ENCODE results near the gene HSF2BP.
"Not testable (repeated sequence)": the region's sequence is repeated elsewhere in the genome, so short reads cannot be mapped to it uniquely, and the experiment has no call there.

The HSF2BP gene

DNA sequence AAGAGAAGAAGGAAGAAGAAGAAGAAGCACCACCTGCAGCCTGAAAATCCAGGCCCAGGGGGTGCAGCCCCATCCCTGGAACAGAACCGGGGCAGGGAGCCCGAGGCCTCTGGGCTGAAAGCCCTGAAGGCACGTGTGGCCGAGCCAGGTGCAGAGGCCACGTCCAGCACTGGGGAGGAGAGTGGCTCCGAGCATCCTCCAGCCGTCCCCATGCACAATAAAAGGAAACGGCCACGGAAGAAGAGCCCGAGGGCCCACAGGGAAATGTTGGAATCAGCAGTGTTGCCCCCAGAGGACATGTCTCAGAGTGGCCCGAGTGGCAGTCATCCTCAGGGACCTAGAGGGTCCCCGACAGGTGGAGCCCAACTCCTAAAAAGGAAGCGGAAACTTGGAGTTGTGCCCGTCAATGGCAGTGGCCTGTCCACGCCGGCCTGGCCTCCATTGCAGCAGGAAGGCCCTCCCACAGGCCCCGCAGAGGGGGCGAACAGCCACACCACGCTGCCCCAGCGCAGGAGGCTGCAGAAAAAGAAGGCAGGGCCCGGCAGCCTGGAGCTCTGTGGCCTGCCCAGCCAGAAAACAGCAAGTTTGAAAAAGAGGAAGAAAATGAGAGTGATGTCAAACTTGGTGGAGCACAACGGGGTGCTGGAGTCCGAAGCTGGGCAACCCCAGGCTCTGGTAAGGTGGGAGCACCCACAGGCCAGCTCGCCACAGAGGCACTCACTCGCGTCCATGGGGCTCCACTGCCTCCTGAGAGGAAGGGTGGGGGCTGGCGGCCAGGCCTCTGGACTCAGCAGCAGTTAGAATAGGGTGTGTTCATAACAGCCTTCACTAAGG, 28.5 kb upstream of the HSF2BP start:
- no peak for DNase-seq

DNA sequence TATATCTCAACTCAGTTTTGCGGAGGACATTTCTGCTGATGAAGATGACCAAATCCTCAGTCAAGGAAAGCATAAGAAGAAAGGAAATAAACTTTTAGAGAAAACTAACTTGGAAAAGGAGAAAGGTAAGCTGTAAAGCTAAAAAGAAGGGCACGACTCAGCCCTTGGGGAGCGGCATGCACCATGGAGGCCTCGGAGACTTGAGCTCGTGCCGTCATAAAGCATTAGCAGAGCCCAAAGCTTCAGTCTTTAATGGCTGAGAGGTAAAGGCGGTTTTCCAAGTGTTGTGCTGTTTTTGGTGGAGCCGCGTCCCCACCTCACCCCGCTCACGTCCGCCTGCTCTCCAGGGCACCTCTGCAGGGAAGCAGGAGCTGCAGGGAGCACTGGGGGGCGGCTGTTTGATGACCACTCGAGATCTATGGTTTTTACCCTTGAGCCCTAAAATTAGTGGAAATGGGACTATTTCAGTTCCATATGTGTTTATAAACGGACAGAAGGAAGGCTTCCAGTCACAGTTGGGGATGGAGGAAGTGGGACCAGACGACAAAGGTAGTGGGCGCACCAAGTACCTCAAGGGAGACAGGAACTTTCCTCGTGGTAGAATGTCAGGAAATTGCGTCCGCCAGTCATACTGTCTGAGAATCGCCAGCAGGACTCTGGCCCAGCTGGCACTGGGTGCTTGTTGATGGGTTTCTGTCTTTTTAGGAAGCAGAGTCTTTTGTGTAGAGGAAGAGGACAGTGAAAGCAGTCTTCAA, 27.7 kb upstream of the HSF2BP start:
- DNase-seq, result no peak

DNA sequence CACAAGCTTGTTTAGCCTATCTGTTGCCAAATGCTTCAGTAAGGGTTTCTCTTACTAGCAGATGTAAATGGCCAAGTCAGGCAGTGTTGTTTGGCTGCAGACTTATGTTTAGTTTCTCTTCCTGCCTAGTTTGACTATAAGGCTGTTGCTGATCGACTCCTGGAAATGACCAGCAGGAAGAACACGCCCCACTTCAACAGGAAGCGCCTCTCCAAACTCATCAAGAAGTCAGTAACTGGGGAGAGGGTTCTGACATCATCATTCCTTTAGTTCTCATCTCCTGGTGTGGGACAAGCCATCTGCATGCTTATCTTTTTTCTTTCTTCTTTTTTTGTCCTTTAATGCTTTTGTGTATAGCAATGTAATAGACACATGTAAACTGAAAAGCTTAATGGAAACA, 25.1 kb upstream of the HSF2BP start:
- no peak for DNase-seq

DNA sequence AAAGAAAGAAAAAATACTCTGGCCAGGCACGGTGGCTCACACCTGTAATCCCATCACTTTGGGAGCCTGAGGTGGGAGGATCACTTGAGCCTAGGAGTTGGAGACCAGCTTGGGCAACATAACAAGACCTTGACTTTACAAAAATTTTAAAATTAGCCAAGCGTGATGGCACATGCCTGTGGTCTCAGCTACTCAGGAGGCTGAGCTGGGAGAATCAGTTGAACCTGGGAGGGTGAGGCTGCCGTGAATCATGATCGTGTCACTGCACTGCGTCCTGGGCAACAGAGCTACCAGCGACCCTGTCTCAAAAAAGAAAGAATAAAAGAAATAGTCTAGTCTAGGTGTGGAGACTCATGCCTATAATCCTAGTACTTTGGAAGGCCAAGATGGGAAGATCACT, 22.4 kb upstream of the HSF2BP start:
- DNase-seq, result no peak

DNA sequence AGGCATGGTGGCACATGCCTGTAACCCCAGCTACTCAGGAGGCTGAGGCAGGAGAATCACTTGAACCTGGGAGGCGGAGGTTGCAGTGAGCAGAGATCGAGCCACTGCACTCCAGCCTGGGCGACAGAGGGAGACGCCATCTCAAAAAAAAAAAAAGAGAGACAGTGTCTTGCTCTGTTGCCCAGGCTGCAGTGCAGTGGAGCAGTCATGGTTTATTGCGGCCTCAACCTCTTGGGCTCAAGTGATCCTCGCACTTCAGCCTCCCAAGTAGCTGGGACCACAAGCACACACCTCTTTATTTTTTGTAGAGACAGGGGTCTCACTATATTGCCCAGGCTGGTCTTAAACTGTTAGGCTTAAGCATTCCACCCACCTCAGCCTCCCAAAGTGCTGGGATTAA, 21.1 kb upstream of the HSF2BP start:
- not testable (repeated sequence) for DNase-seq

DNA sequence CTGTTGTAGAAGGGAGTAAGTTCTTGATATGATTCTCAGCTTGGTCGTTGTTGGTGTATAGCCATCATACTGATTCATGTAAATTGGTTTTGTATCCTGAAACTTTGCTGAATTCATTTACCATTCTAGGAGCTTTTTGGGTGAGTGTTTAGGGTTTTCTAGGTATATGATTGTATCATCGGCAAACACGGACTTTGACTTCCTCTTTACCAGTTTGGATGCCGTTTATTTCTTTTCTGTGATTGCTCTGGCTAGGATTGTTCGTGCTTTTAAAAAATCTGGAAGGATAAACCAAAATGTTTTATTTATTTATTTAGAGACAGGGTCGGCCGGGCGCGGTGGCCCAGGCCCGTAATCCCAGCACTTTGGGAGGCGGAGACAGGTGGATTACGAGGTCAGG, 20.7 kb upstream of the HSF2BP start:
- no peak for DNase-seq

DNA sequence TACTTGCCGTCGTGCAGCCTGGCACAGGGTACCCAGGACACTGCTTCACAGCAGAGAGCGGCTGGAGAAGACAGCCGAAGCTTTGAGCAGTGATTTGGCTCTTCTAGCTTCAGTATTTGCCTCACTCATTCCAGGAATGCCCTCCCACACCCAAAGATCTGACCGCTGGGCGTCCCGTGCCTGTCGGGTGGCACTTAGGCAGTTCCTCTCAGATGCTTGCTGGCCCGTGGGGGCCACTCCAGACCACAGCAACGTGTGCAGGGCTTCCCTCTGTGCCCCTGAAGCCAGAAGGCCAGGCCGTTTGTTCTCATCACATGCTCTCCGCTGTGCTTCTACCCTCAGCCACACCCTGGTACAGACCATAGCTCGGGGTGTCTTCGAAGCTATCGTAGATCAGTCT, 17.1 kb upstream of the HSF2BP start:
- DNase-seq, result no peak

DNA sequence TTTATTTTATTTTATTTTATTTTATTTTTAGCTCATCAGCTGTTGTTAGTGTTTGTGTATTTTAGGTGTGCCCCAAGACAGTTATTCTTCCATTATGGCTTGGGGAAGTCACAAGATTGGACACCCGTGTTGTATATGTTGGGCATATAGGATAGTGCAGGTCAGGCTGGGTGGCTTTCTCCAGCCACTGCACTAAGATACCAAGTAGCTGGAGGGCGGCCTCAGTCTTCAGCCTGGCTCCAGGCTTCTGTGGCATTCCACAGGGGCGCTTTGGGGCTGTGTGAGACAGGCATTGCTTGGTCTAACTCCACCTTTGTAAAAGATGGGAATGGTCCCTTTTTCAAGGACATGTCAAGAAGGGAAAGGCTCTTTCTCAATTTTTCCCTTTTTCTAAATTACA, 16.6 kb upstream of the HSF2BP start:
- no peak for DNase-seq

DNA sequence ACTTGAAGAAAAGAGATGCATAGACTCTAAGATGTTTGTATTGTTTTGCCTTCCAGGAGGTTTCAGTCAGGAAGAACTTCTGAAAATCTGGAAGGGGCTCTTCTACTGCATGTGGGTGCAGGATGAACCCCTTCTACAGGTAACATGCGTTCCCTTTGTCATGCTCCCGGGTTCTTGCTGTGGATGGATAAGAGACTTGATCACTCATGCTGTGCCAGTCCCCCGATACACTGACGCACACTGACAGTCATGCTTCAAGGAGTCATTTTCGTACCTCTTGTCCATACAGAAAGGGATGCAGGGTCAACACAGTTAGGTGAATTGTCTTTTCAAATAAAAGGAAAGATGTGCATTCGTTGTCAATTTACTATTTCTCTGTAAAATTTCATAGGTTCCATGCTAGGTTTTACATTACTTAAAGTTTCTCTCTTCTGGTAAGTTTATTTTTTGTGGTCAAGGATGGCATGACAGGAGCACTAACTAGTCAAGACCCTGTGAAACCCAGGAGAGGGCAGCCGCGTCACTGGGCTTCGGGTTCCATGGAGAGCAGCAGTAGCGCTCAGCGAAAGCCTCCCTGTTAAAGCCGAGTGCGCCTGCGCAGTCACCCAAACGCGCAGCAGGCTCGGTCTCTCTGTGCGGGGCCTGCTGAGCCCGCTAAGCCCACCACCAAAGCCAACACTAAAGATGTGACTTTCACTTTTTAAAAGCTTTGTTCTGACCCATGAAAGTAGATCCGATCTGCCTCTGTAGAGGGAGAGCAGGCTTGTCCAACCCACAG, 10.7 kb upstream of the HSF2BP start:
- no peak for DNase-seq

DNA sequence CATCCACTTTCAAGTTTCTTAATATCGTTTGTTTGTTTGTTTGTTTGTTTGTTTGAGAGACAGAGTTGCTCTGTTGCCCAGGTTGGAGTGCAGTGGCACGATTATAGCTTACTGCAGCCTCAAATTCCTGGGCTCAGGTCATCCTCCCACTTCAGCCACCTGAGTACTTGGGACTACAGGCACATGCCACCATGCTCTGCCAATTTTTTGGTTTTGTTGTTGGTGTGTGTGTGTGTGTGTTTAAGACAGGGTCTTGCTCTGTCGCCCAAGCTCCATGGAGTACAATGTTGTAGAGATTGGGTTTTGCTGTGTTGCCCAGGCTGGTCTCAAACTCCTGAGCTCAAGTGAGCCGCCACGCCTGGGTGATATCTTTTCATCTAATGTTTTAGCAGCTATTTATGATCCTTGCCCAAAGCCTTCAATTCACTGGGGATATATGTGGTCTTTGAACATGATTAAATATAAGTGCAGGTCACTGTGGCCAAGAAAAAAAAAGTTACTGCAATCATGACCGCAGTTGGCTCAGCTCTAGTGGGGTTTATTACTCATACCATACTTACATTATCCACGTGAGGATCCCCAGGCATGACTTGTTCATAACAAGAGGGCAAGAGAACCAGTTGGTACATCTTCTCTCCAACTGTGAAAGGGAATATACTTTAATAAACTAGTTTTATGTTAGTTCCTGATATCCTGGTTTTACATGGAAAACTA, 8.1 kb upstream of the HSF2BP start:
- no peak for DNase-seq

DNA sequence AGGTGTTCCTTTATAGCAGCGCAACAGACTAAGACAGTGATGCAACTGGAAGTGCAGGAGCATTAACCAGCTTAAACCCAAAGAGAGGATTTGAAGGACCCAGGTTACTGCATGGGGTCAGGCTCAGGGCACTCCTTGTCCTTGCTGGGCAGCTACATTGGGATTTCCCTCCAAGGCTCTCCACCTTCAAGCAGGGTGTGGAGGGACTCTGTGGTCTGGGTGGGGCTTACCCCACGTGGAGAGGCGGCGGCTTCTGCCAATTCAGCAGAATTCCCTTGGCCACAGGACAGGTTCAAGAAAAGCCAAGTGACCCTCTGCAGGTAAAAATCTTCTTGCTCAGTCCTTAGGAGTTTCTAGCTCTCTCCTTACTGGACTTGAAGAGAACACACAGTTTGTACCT, 6.6 kb upstream of the HSF2BP start:
- DNase-seq, result no peak

DNA sequence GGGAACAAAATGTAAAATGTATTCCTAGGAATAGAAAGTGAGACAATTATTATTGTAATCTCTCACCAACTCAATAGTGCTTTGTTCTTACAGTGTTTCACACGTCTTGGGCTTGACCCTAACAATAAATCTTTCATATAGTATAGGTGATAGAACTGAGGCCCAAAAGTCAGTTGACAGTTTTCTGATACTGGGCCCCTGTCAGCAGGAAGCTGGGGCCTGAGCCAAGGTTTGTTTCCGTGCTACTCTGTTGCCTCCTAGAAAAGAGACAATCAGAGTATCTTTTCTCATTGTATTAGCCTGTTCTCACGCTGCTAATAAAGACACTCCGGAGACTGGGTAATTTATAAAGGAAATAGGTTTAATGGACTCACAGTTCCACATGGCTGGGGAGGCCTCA, 5.1 kb upstream of the HSF2BP start:
- no peak for DNase-seq

DNA sequence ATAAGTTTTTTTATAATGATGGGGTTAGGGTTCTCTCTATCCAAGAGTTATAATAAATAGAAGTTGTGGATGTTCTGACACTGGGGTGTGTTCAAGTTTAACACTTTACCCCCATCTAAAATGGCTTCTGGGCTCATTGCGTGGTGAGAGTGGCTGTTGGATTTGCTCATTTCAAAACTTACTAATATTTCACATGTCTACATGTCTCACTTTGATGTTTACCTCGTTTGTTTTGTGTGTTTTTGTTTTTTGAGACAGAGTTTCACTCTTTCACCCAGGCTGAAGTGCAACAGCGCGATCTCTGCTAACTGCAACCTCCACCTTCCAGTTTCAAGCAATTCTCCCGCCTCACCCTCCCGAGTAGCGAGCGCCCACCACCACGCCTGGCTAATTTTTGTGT, 3.7 kb upstream of the HSF2BP start:
- DNase-seq, result no peak

DNA sequence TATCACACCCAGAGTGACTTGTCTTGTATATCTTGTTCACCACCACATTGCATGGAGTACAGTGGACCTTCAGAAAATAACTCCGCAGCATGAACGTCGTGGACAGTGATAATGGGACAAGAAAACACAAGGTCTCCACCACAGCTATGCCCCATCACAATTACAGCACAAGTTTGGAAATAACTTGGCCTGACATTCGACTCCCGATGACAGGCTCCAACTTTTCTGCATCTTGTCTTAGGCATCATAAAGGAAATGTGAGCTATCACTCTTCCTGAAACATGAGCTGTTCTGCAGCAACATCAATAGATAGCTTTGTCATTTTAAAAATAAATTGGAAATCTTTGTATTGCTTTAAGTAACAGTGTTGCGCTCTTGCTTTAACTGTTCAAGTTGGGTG, 3.0 kb upstream of the HSF2BP start:
- DNase-seq, result no peak

DNA sequence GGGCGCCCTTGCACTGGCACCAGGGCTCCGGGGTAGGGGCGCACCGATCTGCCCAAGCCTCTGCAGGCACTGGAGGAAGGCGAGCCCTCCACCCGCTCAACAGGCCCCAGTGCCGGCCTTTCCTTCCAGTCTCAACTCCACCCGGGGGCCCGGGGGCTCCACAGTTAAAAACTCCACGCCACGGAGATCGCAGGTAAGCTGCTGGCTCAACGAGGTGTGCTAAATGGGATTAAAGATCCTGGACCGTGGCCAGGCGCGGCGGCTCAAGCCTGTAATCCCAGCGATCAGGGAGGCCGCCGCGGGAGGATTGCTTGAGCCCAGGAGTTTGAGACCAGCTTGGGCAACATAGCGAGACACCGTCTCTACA, 536 bp downstream of the HSF2BP start:
- no peak for DNase-seq

DNA sequence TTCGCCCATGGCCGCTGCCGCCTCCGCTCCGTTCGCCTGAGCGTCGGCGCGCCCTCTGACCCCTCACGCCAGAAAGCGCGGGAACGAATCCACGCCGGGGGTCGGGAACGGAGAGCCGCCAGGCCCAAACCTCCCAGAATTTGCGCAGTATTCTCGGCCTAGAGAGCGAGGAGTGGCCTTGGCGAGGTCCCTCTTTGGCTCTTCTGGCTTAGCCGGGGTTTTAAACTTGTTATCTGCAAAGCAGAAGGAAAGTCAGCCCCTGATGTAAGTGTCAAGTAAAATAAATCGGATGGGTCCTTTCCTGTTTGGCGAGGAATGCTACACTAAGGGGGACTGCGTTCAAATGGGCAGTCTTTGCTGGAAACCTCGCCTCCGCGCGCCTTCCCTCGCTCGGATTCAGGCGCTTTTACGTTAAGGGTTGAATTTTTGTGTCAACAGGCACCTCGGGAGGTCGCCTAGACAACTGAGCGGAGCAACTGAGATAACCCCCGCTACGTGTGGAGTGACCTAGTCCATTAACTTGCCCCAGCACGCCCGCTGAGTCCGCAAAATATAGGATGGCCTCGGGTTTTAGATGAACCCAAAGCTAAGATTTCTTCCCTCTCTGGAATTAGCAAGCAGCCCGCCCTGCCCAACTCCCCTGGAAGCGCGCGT, 1.1 kb downstream of the HSF2BP start:
- no peak for DNase-seq

DNA sequence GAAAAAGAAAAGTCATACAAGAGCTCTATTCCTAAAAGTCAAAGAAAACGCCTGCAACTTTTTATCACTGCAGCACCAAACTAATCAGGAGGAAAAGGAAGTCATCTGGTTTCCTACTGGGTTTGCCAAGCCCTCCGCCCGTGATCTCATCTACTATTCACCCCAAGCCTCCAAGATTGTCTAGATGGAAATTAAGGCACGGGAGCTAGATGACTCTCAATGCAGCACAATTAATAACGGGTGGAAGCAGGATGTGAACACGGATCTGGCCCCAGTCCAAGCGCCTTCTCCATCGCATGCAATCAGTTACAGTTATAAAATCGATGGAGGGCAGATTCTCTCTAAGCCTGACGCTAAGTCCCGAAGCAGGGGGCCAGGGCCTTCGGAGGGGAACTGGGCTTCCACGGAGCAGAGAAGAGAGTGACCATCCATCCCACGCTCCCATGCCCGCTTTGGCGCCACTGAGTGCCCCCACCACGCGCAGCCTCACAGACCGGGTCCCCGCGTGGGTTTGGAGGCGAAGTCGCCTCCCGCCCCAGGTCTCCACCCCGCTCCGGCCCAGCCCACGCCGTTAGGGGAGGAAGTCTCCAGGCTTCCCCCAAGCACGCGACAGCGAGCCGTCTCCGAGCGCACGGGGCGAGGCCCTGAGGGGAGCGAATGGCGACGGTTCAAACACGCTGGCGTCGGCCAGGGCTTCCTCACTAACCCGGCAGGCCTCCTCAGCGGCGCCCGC, 1.8 kb downstream of the HSF2BP start:
- no peak for DNase-seq

DNA sequence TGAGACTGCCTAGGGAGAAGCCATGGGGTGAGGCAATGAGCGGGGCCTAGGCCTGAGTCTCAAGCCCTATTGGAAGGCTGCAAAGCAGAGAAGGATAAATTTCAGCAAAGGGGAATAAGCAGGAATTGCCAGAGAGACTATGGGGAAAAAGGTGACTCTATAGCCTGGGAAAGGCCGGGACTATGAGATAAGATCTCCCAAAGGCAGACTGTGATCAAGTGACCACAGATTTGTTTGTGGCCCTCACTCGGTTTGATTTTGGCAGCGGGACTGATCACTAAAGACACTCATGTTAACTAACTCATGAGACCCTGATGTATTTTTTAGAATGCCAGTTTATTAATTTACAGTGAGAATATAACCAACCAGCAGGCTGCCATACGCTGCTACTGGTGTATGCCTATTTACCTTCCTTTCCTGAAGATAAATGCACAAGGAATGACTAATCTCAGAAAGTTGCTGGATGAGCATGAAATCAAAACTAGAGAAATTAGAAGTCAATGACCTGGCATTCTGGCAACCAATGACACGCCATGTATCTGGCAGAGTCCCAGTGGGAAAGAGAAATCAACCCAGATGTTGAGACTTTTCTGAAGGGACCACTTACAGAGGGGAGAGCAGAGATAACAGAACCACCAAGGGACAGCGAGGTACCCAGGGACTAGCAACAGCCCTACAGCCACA, 4.3 kb downstream of the HSF2BP start:
- no peak for DNase-seq

DNA sequence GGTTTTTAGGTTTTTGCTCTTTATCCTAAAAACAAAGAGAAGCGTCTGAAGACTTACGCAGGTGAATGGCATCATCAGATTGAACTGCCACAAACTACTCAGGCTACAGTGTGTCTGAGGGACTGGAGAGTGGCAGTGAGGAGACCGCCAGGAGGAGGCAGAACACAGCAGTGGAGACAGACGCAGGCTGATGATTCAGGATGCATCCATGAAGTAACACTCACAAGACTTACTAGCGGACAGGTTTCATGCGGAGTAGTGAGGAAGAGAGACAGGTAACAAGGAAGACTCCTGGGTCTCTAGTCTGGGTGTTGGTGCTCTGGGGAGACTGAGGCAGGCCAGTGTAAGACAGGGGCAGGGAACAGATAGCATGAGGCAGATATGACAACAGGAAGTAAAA, 5.7 kb downstream of the HSF2BP start:
- no peak for DNase-seq

DNA sequence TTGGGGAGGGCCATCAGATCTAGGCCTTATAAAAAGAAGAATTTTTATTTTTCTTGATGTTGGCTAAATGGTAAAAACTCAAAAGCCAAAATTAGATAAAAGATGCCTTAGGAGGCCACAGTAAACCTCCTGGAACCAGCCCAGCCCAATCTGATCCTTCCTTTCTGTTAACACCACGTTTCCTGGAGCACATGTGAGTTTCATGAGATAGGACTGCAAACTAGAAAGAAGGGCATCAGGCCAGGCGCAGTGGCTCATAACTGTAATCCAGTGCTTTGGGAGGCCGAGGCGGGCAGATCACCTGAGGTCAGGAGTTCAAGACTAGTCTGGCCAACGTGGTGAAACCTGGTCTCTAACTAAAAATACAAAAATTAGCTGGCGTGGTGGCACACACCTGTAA, 6.7 kb downstream of the HSF2BP start:
- no peak for DNase-seq

DNA sequence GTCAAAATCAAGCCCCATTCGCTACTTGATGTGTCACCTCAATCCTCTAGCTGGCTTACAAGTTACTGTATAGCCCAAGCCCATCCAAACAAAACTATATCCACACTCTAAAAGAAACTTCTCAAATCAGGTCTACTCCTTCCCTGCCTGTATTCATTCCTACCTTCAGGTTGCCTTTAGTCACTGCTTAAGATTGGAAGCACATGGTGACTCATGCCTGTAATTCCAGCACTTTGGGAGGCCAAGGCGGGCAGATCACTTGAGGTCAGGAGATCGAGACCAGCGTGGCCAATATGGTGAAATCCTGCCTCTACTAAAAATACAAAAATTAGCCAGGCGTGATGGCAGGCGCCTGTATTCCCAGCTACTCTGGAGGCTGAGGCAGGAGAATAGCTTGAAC, 7.4 kb downstream of the HSF2BP start:
- not testable (repeated sequence) for DNase-seq
